CD4-positive, alpha-beta memory T cell (primary cell): ENCODE data around the gene DPF1. TPM values are rescaled to one million over a fixed set of nuclear protein-coding genes. Genes with fewer than 3 reads are reported as not detected.
"Not testable (repeated sequence)": the region's sequence is repeated elsewhere in the genome, so short reads cannot be mapped to it uniquely, and the experiment has no call there.

Experiments
- CTCF ChIA-PET: fragments of 350-600 bp; sonication (Branson Sonifier 250); formaldehyde crosslinking; loops from one replicate; lab custom pipeline; 2021; ENCODE audit warnings: inconsistent platforms; ENCODE audit not compliant: partially characterized antibody; lab: Charles Lee
- POLR2A ChIA-PET: fragments of 350-600 bp; sonication (Branson Sonifier 250); formaldehyde crosslinking; loops from one replicate; lab custom pipeline; 2021; ENCODE audit not compliant: partially characterized antibody; lab: Charles Lee
- DNase-seq, 5 donors: peaks; one replicate each; pipeline versions ENCODE4 v3.0.0 to v3.0.0-alpha.2; 2020 to 2022; ENCODE audit warnings: mixed read lengths in 1 of 5
- H3K27ac ChIP-seq: one replicate; pipeline ENCODE4 v1.7.0; 2013; ENCODE audit warnings: low read depth, low read length
- H3K27me3 ChIP-seq: 2 replicates; pipeline ENCODE4 v1.7.0; 2013; ENCODE audit warnings: mild to moderate bottlenecking, low read length, moderate library complexity; ENCODE audit not compliant: insufficient read depth
- H3K36me3 ChIP-seq: 2 replicates; pipeline ENCODE4 v1.7.0; 2013; ENCODE audit warnings: mild to moderate bottlenecking, low read length, moderate library complexity; ENCODE audit not compliant: insufficient read depth
- H3K4me1 ChIP-seq: 2 replicates; pipeline ENCODE4 v1.7.0; 2013; ENCODE audit warnings: mild to moderate bottlenecking, low read length, moderate library complexity; ENCODE audit not compliant: insufficient read depth
- H3K4me3 ChIP-seq, 2 donors: one replicate each; pipeline ENCODE4 v1.7.0; 2013; ENCODE audit warnings: low read length in 2 of 2, mild to moderate bottlenecking in 1 of 2
- H3K9me3 ChIP-seq, 2 donors: one replicate each; pipeline ENCODE4 v1.7.0; 2013; ENCODE audit warnings: low read length in 2 of 2, control low read depth in 1 of 2; ENCODE audit not compliant: control insufficient read depth in 1 of 2
- H3K27ac Mint-ChIP-seq, 7 donors: one replicate each; pipeline ENCODE4 v1.8.0; 2020 to 2021; ENCODE audit warnings: mixed read lengths in 7 of 7, mild to moderate bottlenecking in 6 of 7, inconsistent platforms in 3 of 7, moderate library complexity in 3 of 7
- H3K27me3 Mint-ChIP-seq, 2 donors: one replicate each; pipeline ENCODE4 v1.8.0; 2020 to 2021; ENCODE audit warnings: mixed read lengths in 2 of 2
- H3K36me3 Mint-ChIP-seq, 2 donors: one replicate each; pipeline ENCODE4 v1.8.0; 2020 to 2021; ENCODE audit warnings: mixed read lengths in 2 of 2, inconsistent platforms in 1 of 2, mild to moderate bottlenecking in 1 of 2
- H3K4me1 Mint-ChIP-seq, 4 donors: one replicate each; pipeline ENCODE4 v1.8.0; 2020 to 2021; ENCODE audit warnings: mixed read lengths in 4 of 4, mild to moderate bottlenecking in 1 of 4
- H3K4me3 Mint-ChIP-seq, 8 donors: one replicate each; pipeline ENCODE4 v1.8.0; 2020 to 2021; ENCODE audit warnings: mixed read lengths in 8 of 8, mild to moderate bottlenecking in 7 of 8, moderate library complexity in 6 of 8, inconsistent platforms in 3 of 8
- H3K9me3 Mint-ChIP-seq, 8 donors: one replicate each; pipeline ENCODE4 v1.8.0; 2020 to 2021; ENCODE audit warnings: mixed read lengths in 8 of 8, mild to moderate bottlenecking in 5 of 8, inconsistent platforms in 3 of 8, moderate library complexity in 1 of 8
- intact Hi-C: fragments of 100-400 bp; cut with micrococcal nuclease; formaldehyde crosslinking; loops from one replicate; pipeline ENCODE4 v1.15.1; 2023
- polyA plus RNA-seq, 2 donors: library from polyadenylated mRNA; unstranded; fragments of 300-500 nt; fragmentation: Illumina TruSeq; gene quantifications; one replicate each; pipeline ENCODE4 v1.2.3, GENCODE V29; 2021
- total RNA-seq, 2 experiments: library from RNA; stranded (reverse); gene quantifications; one replicate each; pipeline ENCODE4 v1.2.3, GENCODE V29; 2021

The DPF1 gene
- total and polyA plus RNA-seq, 4 experiments from 2014 or later, result not detected

DNA sequence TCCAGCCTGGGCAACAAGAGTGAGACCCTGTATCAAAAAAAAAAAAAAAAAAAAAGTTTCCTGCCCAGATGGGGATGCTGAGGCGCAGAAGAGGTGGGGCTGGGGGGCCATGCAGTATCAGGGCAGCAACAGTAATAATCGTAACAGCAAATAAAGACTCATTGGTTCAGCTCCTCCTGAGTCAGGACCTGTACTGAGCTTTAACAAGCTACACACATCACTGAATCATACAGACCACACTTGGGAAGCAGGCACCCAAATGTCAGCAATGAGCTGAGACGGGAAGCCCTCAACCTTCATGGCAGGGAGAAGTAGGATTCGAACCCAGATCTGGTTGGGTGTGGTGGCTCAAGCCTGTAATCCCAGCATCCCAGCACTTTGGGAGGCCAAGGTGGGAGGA is 10.6 kb upstream of the DPF1 start:
- Histone ChIP-seq H3K27me3 (no peaks in the 10 kb centered on the region), H3K36me3 (no peaks in the 10 kb centered on the region), H3K27ac (no peak overlapping the region), H3K4me3 (no peak overlapping the region), H3K9me3 (no peaks in the 10 kb centered on the region), H3K4me1 (no peaks in the 10 kb centered on the region)
- no peaks in the 10 kb centered on the region for H3K9me3 Mint-ChIP-seq
- no peaks in the 10 kb centered on the region for H3K36me3 Mint-ChIP-seq
- ChIA-PET CTCF (interaction anchor here (0.6 to 5.5 kb wide), 13 partner anchors 8 to 430 kb away, joined by 3 to 25 read pairs (median 3); partner anchors contain the start of genes CATSPERG and FAM98C), POLR2A (no interaction called here)
- H3K27ac Mint-ChIP-seq, result no peak overlapping the region
- H3K4me3 Mint-ChIP-seq, result no peak overlapping the region
- H3K4me1 Mint-ChIP-seq, result peaks cover 0 to 6% (median 3%) of the 10 kb centered on the region in 4 donors
- peaks cover 13 to 15% of the 10 kb centered on the region in 2 donors for H3K27me3 Mint-ChIP-seq
- DNase-seq, result no peak
- intact Hi-C loops, result no loop called here

DNA sequence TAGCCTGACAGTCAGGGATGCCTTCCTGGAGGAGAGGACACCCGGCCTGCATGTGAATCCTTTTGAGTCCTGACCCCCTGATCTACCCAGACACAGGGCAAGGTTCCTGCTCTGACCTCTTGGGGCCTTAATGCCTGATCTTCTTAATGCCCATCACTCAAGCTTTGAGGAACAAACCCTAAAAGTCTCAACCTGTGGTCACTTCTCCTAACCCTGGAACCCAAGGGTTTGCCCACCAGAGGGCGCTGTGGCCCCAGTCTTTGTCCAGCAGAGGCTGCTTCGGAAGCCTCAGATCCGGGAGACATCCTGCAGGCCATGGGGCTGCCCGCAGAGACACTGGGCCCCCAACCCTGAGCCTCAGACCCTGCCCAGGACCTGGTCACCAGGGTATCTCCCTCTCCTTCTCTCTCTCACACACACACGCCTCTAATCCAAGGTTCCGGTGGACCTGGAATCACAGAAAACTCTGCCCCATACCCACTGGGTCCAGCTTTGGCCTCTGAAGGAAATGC is 9.8 kb upstream of the DPF1 start:
- Mint-ChIP-seq H3K4me3 (no peak overlapping the region), H3K36me3 (no peaks in the 10 kb centered on the region), H3K4me1 (peaks cover 0 to 9% (median 3%) of the 10 kb centered on the region in 4 donors), H3K9me3 (no peaks in the 10 kb centered on the region), H3K27me3 (peaks cover 15% of the 10 kb centered on the region in 2 donors), H3K27ac (no peak overlapping the region)
- POLR2A ChIA-PET, result no interaction called here
- intact Hi-C loops, result no loop called here
- CTCF ChIA-PET, result interaction anchor here (0.6 to 5.5 kb wide), 9 partner anchors 10 to 728 kb away, joined by 3 to 25 read pairs (median 3); partner anchors contain the start of genes CATSPERG and FAM98C
- Histone ChIP-seq H3K27ac (no peak overlapping the region), H3K9me3 (no peaks in the 10 kb centered on the region), H3K4me3 (no peak overlapping the region), H3K27me3 (peaks cover 4% of the 10 kb centered on the region), H3K36me3 (no peaks in the 10 kb centered on the region), H3K4me1 (peaks cover 4% of the 10 kb centered on the region)
- peak; percentile 47 to 59 (median 54) for DNase-seq

GRCh38 chr19:38231918-38232317 is 7.9 kb upstream of the DPF1 start:
- Mint-ChIP-seq H3K4me3 (no peak overlapping the region), H3K27ac (no peak overlapping the region), H3K4me1 (peaks cover 0 to 14% (median 7%) of the 10 kb centered on the region in 4 donors), H3K9me3 (no peaks in the 10 kb centered on the region), H3K27me3 (peaks cover 24 to 25% of the 10 kb centered on the region in 2 donors), H3K36me3 (no peaks in the 10 kb centered on the region)
- Histone ChIP-seq H3K4me1 (peaks cover 8% of the 10 kb centered on the region), H3K27ac (no peak overlapping the region), H3K36me3 (no peaks in the 10 kb centered on the region), H3K4me3 (no peak overlapping the region), H3K27me3 (peaks cover 15% of the 10 kb centered on the region), H3K9me3 (no peaks in the 10 kb centered on the region)
- DNase-seq, result no peak
- intact Hi-C loops, result no loop called here
- CTCF ChIA-PET, result interaction anchor here (1.2 to 5.5 kb wide), 4 partner anchors 20 to 330 kb away, joined by 3 to 18 read pairs (median 4); no protein-coding TSS in a partner anchor
- POLR2A ChIA-PET, result no interaction called here

- H3K4me1 Mint-ChIP-seq, result peaks cover 3 to 14% (median 8%) of the 10 kb centered on the region in 4 donors
- H3K27ac Mint-ChIP-seq, result peak overlapping the region in 1 of 7 donors; percentile 5
- CTCF ChIA-PET, result interaction anchor here (1.5 to 5.5 kb wide), 2 partner anchors 21 to 329 kb away, joined by 4 to 18 read pairs; no protein-coding TSS in a partner anchor
- H3K36me3 Mint-ChIP-seq, H3K4me1 ChIP-seq, DNase-seq, H3K9me3 Mint-ChIP-seq, H3K9me3 ChIP-seq, H3K27ac ChIP-seq, H3K4me3 ChIP-seq, H3K36me3 ChIP-seq, intact Hi-C loops, POLR2A ChIA-PET, H3K4me3 Mint-ChIP-seq: not testable (repeated sequence)
- H3K27me3 ChIP-seq, result peaks cover 25% of the 10 kb centered on the region
- H3K27me3 Mint-ChIP-seq, result peaks cover 30 to 33% of the 10 kb centered on the region in 2 donors
Measured at GRCh38 chr19:38230506-38231133, 6.6 kb upstream of the DPF1 start.

DNA sequence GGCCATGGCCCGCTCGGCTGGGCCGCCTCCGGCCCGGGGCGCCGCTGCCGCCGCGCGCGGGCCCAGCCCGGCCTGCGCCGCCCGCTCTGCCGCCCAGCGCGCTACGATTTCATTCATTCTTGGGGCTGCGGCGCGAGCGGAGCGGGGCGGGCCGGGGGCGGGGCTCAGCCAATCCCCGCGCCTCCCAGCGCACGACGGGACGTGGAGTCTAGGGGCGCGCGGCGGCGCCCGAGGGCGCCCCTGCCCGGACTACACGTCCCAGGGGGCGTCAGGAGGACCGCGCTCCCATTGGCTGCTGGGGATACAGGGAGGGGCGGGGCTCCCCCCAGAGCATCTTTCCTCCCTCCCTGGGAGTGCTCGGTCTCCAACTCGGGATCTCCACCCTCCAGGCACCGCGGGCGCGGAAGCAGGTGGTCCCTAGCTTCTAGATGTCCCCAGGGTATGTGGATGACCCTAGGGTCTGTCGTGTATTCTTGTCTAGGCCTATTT is 5.6 kb upstream of the DPF1 start:
- peak overlapping the region in 7 of 8 donors; percentile 40 to 73 (median 62) for H3K4me3 Mint-ChIP-seq
- H3K4me1 Mint-ChIP-seq, result peaks cover 3 to 14% (median 8%) of the 10 kb centered on the region in 4 donors
- intact Hi-C loops, result loop anchor here (5.0 kb wide), 1 partner anchor 327 kb away; no protein-coding TSS in a partner anchor
- Histone ChIP-seq H3K4me3 (no peak overlapping the region), H3K36me3 (no peaks in the 10 kb centered on the region), H3K27ac (no peak overlapping the region), H3K27me3 (peaks cover 30% of the 10 kb centered on the region), H3K9me3 (no peaks in the 10 kb centered on the region), H3K4me1 (peaks cover 8% of the 10 kb centered on the region)
- CTCF ChIA-PET, result interaction anchor here (5.5 kb wide), 1 partner anchor 328 kb away, joined by 18 read pairs; no protein-coding TSS in a partner anchor
- POLR2A ChIA-PET, result no interaction called here
- DNase-seq, result peak; percentile 45 to 61 (median 52)
- no peaks in the 10 kb centered on the region for H3K36me3 Mint-ChIP-seq
- peak overlapping the region in 3 of 7 donors; percentile 44 to 75 (median 47) for H3K27ac Mint-ChIP-seq
- H3K27me3 Mint-ChIP-seq, result peaks cover 31 to 32% of the 10 kb centered on the region in 2 donors
- H3K9me3 Mint-ChIP-seq, result no peaks in the 10 kb centered on the region

DNA sequence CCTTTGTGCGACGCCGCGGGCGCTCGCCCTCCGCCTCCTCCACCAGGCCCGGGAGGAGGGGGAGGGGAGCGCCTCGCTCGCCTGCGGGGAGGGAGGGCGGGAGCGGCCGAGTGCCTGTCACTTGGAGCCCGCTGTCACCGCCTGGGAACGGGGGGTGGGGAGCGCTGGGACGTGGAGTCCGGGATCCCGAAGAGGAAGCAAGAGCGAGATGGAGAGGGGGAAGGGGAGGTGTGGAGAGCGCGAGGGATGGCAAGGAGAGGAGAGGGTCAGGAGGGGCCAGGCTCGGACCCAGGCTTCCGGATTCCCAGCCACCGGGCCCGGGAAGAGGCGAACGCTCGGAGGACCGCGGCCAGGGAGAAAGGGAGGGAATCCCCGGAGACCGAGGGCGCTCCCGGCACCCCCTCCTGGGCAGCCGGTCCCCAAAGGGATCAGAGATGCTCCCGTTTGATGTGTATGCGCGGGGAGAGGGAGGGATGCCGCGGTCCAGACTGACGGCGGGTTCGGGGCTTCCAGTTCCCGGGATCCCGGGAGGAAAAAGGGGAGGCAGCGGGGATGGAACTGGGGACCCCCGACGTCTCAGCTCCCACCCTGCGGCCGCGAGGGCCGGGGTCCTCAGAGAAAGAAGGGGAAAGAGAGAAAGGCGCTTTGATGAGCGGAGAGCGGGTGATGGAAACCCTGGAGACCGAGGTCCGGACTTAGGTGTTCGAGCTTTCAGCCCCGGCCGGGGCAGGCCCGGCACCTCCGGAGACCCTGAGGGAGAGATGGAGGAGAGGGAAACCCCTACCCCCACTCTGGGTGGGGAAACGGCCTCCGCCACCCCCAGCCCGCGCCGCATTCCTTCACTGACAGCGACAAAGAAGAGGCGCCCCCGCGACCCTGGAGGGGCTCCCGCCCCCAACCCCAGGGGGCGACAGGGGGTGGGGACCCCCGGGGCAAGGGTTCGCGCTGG is 4.7 kb upstream of the DPF1 start:
- Mint-ChIP-seq H3K27me3 (peaks cover 35% of the 10 kb centered on the region in 2 donors), H3K9me3 (peaks cover 0 to 3% (median 0%) of the 10 kb centered on the region in 8 donors), H3K27ac (no peak overlapping the region), H3K4me1 (peaks cover 5 to 20% (median 15%) of the 10 kb centered on the region in 4 donors), H3K4me3 (peak overlapping the region in 4 of 8 donors; percentile 36 to 62 (median 49)), H3K36me3 (no peaks in the 10 kb centered on the region)
- intact Hi-C loops, result loop anchor here (5.0 kb wide), 1 partner anchor 326 kb away; no protein-coding TSS in a partner anchor
- Histone ChIP-seq H3K9me3 (no peaks in the 10 kb centered on the region), H3K4me3 (no peak overlapping the region), H3K27ac (no peak overlapping the region), H3K4me1 (peaks cover 16% of the 10 kb centered on the region), H3K27me3 (peaks cover 30% of the 10 kb centered on the region), H3K36me3 (no peaks in the 10 kb centered on the region)
- ChIA-PET CTCF (no interaction called here), POLR2A (no interaction called here)
- no peak for DNase-seq
